Panc1 (cell line): Measurements from ENCODE around the gene USP5. TPM values are rescaled to one million over a fixed set of nuclear protein-coding genes. Genes with fewer than 3 reads are reported as not detected.
"Not testable (repeated sequence)": the region's sequence is repeated elsewhere in the genome, so short reads cannot be mapped to it uniquely, and the experiment has no call there.

Source experiments
- ATAC-seq: fragments of 200-7000 bp; cut with Tn5 transposase; 2 replicates; pipeline ENCODE4 v1.9.1; 2020; ENCODE audit warnings: mild to moderate bottlenecking, moderate library complexity
- BruUV-seq: library from RNA; stranded (reverse); fragments of 400-500 nt; replicated peaks from 2 replicates; lab custom pipeline; 2021; lab: Mats Ljungman, UMichigan
- CTCF ChIA-PET: fragments of 300-600 bp; sonication (Branson Sonifier 250); formaldehyde crosslinking; loops from one replicate; lab custom pipeline; 2022; ENCODE audit warnings: antibody characterized with exemption; lab: Charles Lee
- POLR2A ChIA-PET: fragments of 300-600 bp; sonication (Branson Sonifier 250); formaldehyde crosslinking; loops from one replicate; lab custom pipeline; 2022; ENCODE audit warnings: antibody characterized with exemption; lab: Charles Lee
- DNase-seq: peaks from one replicate; pipeline ENCODE4 v3.0.0-alpha.2; 2010; ENCODE audit warnings: low read depth, low spot score
- H3K27ac ChIP-seq: 2 replicates; pipeline ENCODE4 v1.5.1; 2011; ENCODE audit warnings: mild to moderate bottlenecking, low read length, inconsistent platforms
- H3K27me3 ChIP-seq: fragments of 200-500 bp; sonication (Bioruptor generic); 2 replicates; pipeline ENCODE4 v1.6.0; 2014; ENCODE audit warnings: low read length, inconsistent platforms; ENCODE audit not compliant: control insufficient read depth, insufficient read depth
- H3K36me3 ChIP-seq: fragments of 200-500 bp; sonication (Bioruptor generic); 2 replicates; pipeline ENCODE4 v1.5.1; 2014; ENCODE audit warnings: inconsistent platforms, mild to moderate bottlenecking, low read length, moderate library complexity; ENCODE audit not compliant: control insufficient read depth, insufficient read depth
- H3K4me1 ChIP-seq: 2 replicates; pipeline ENCODE4 v1.5.1; 2011; ENCODE audit warnings: inconsistent platforms, mild to moderate bottlenecking, low read length, moderate library complexity; ENCODE audit not compliant: control insufficient read depth, insufficient read depth
- H3K4me3 ChIP-seq, 2 experiments: 2 replicates each; pipeline ENCODE4 v1.5.1; 2011 to 2012; ENCODE audit warnings: low read depth in 2 of 2, low read length in 2 of 2, mild to moderate bottlenecking in 2 of 2, inconsistent platforms in 1 of 2, moderate library complexity in 1 of 2
- H3K9me3 ChIP-seq: fragments of 200-500 bp; sonication (Bioruptor generic); 2 replicates; pipeline ENCODE4 v1.5.1; 2014; ENCODE audit warnings: low read depth, mild to moderate bottlenecking, inconsistent platforms, low read length, moderate library complexity; ENCODE audit not compliant: control insufficient read depth, insufficient read depth
- POLR2AphosphoS5 ChIP-seq: IDR thresholded peaks from 2 replicates; pipeline ENCODE4 v1.6.1; 2012; ENCODE audit warnings: mild to moderate bottlenecking, low read depth, low read length, moderate library complexity
- SIN3A ChIP-seq: IDR thresholded peaks from 2 replicates; pipeline ENCODE4 v1.6.1; 2012; ENCODE audit warnings: low read depth, mild to moderate bottlenecking, low read length, moderate library complexity, borderline replicate concordance; ENCODE audit not compliant: insufficient read depth
- TCF7L2 ChIP-seq: IDR thresholded peaks from 2 replicates; pipeline ENCODE4 v1.6.1; 2011; ENCODE audit warnings: mild to moderate bottlenecking, low read depth, low read length, inconsistent platforms
- in situ Hi-C: cut with HindIII; loops from 2 replicates; pipeline ENCODE4 v1.10.0; 2016; ENCODE audit warnings: low sequenced_read_pairs, low pct_unique_long_range_greater_than_20kb
- intact Hi-C: fragments of 100-400 bp; cut with micrococcal nuclease; formaldehyde crosslinking; loops from one replicate; pipeline ENCODE4 v1.10.0; 2022; ENCODE audit not compliant: unreplicated experiment
- total RNA-seq: library from RNA; stranded (reverse); gene quantifications from one replicate; pipeline ENCODE4 v1.2.1, GENCODE V29; 2021; ENCODE audit not compliant: unreplicated experiment
- TF ChIP-seq, protein P1 (sequence below), 2 experiments: IDR thresholded peaks; 2 replicates each; pipeline ENCODE4 v1.6.1; 2011 to 2012; ENCODE audit warnings: low read depth in 2 of 2, control low read depth in 1 of 2, low read length in 1 of 2, mild to moderate bottlenecking in 1 of 2, moderate library complexity in 1 of 2; ENCODE audit not compliant: insufficient read depth in 1 of 2
- TF ChIP-seq, protein P2 (sequence below): fragments of 450-650 bp; IDR thresholded peaks from 2 replicates; pipeline ENCODE4 v1.5.1; 2017; ENCODE audit warnings: mild to moderate bottlenecking

The USP5 gene
- total RNA-seq, 1 experiment from 2014 or later, result 104 TPM

DNA sequence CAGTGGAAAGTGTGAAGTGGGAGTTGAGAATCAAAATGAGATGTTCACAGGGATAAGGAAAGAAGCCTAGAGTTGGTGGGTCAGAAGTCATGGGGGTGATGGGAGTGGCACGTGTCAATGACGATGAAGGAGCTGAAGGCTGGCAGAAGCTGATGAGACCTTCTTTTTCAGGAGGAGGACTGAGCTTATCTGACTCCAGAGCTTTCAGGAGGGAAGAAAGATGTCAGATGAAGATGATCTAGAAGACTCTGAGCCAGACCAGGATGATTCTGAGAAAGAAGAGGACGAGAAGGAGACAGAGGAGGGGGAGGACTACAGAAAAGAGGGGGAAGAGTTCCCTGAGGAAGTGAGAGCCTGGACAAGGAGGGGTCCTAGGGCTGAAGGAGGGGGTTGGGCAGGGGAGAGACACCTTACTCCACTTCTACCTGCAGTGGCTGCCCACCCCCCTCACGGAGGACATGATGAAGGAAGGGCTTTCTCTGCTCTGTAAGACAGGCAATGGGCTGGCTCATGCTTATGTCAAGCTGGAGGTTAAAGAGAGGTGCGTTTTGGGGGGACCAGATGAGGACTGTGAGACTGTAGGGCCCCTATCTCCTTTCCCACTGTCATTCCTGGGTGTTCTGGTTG lies 53.6 kb downstream of the USP5 start:
- no peaks in the 10 kb centered on the region for H3K4me1 ChIP-seq
- in situ Hi-C loops, result no loop called here
- intact Hi-C loops, result no loop called here
- H3K36me3 ChIP-seq, result no peaks in the 10 kb centered on the region
- H3K4me3 ChIP-seq, result peak overlapping the region; percentile 79 to 89
- no peak for ATAC-seq
- ChIA-PET POLR2A (interaction anchor here (0.5 to 0.7 kb wide), 3 partner anchors 9 to 372 kb away, joined by 3 to 11 read pairs (median 9); partner anchors contain the start of genes GAPDH and TPI1), CTCF (no interaction called here)
- H3K27me3 ChIP-seq, result no peaks in the 10 kb centered on the region
- no peak for DNase-seq
- no TSS peak for BruUV-seq
- TF ChIP-seq POLR2AphosphoS5, result no peak
- TF ChIP-seq, protein P1, sequence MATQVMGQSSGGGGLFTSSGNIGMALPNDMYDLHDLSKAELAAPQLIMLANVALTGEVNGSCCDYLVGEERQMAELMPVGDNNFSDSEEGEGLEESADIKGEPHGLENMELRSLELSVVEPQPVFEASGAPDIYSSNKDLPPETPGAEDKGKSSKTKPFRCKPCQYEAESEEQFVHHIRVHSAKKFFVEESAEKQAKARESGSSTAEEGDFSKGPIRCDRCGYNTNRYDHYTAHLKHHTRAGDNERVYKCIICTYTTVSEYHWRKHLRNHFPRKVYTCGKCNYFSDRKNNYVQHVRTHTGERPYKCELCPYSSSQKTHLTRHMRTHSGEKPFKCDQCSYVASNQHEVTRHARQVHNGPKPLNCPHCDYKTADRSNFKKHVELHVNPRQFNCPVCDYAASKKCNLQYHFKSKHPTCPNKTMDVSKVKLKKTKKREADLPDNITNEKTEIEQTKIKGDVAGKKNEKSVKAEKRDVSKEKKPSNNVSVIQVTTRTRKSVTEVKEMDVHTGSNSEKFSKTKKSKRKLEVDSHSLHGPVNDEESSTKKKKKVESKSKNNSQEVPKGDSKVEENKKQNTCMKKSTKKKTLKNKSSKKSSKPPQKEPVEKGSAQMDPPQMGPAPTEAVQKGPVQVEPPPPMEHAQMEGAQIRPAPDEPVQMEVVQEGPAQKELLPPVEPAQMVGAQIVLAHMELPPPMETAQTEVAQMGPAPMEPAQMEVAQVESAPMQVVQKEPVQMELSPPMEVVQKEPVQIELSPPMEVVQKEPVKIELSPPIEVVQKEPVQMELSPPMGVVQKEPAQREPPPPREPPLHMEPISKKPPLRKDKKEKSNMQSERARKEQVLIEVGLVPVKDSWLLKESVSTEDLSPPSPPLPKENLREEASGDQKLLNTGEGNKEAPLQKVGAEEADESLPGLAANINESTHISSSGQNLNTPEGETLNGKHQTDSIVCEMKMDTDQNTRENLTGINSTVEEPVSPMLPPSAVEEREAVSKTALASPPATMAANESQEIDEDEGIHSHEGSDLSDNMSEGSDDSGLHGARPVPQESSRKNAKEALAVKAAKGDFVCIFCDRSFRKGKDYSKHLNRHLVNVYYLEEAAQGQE (IDR thresholded peaks at IDR 0.05; ENCODE audit: insufficient read depth in 1 of 2, low read depth in 2 of 2, low read length in 1 of 2), result no peak
- TF ChIP-seq, protein P2, sequence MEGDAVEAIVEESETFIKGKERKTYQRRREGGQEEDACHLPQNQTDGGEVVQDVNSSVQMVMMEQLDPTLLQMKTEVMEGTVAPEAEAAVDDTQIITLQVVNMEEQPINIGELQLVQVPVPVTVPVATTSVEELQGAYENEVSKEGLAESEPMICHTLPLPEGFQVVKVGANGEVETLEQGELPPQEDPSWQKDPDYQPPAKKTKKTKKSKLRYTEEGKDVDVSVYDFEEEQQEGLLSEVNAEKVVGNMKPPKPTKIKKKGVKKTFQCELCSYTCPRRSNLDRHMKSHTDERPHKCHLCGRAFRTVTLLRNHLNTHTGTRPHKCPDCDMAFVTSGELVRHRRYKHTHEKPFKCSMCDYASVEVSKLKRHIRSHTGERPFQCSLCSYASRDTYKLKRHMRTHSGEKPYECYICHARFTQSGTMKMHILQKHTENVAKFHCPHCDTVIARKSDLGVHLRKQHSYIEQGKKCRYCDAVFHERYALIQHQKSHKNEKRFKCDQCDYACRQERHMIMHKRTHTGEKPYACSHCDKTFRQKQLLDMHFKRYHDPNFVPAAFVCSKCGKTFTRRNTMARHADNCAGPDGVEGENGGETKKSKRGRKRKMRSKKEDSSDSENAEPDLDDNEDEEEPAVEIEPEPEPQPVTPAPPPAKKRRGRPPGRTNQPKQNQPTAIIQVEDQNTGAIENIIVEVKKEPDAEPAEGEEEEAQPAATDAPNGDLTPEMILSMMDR, result no peak
- no peak for TF ChIP-seq SIN3A
- TF ChIP-seq TCF7L2, result no peak
- H3K27ac ChIP-seq, result peak overlapping the region; percentile 91; the same call in 1 of the 2 replicates
- H3K9me3 ChIP-seq, result no peaks in the 10 kb centered on the region

DNA sequence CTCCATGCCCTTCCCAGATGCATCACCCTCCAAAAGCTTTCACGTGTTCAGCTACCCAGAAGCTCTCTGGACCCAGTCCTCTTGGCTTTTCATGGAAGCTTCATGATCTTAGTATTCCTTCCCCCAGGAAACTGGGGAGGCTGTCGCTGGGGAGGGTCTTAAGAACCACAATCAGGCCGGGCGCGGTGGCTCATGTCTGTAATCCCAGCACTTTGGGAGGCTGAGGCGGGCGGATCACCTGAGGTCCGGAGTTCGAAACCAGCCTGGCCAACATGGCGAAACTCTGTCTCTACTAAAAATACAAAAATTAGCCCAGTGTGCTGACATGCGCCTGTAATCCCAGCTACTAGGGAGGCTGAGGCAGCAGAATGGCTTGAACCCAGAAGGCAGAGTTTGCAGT lies 56.2 kb downstream of the USP5 start:
- ATAC-seq, result not testable (repeated sequence)

More for the DNA sequence above, 56.2 kb downstream of the USP5 start:
- DNase-seq, intact Hi-C loops, H3K9me3 ChIP-seq, H3K27ac ChIP-seq, CTCF ChIA-PET, H3K27me3 ChIP-seq, H3K4me3 ChIP-seq, H3K36me3 ChIP-seq, in situ Hi-C loops, BruUV-seq, H3K4me1 ChIP-seq: not testable (repeated sequence)
- POLR2A ChIA-PET, result interaction anchor here (0.6 kb wide), 1 partner anchor 61 kb away, joined by 7 read pairs; no protein-coding TSS in a partner anchor
